Mucosa of gallbladder (tissue), 1 donor: ENCODE data around the gene IMMP2L. TPM values are rescaled to one million over a fixed set of nuclear protein-coding genes. Genes with fewer than 3 reads are reported as not detected.
A peak's percentile ranks its signal among the peaks of the same experiment; 100 is the strongest.

Experiments
- DNase-seq: peaks from one replicate; pipeline ENCODE4 v3.0.0-alpha.2; 2020; ENCODE audit warnings: low spot score
- total RNA-seq: library from RNA; stranded (reverse); gene quantifications from one replicate; pipeline ENCODE4 v1.2.1, GENCODE V29; 2021
- donor health status: DM: no; HTN: no; CAD: no.

IMMP2L gene
- total RNA-seq, 1 donor from 2014 or later, result 19.7 TPM

GRCh38 chr7:110809832-110810231 lies 752.5 kb downstream of the IMMP2L start:
- DNase-seq, result no peak

GRCh38 chr7:110808361-110808760 lies 753.9 kb downstream of the IMMP2L start:
- DNase-seq, result no peak

GRCh38 chr7:110804501-110804900 lies 757.8 kb downstream of the IMMP2L start:
- DNase-seq, result no peak

GRCh38 chr7:110803602-110804143 lies 758.6 kb downstream of the IMMP2L start:
- no peak for DNase-seq

- no peak for DNase-seq
Observed at GRCh38 chr7:110801502-110801901, 760.8 kb downstream of the IMMP2L start.

- DNase-seq, result no peak
Observed at GRCh38 chr7:110800984-110801383, 761.3 kb downstream of the IMMP2L start.

GRCh38 chr7:110797656-110798055 lies 764.6 kb downstream of the IMMP2L start:
- no peak for DNase-seq

GRCh38 chr7:110790992-110791391 lies 771.3 kb downstream of the IMMP2L start:
- DNase-seq, result no peak

- no peak for DNase-seq
Observed at GRCh38 chr7:110786328-110786965, 775.8 kb downstream of the IMMP2L start.

- no peak for DNase-seq
Observed at GRCh38 chr7:110784749-110785148, 777.5 kb downstream of the IMMP2L start.

- no peak for DNase-seq
Observed at GRCh38 chr7:110780712-110781111, 781.6 kb downstream of the IMMP2L start.

- DNase-seq, result no peak
Observed at GRCh38 chr7:110779339-110779738, 783.0 kb downstream of the IMMP2L start.

GRCh38 chr7:110775046-110775445 lies 787.2 kb downstream of the IMMP2L start:
- no peak for DNase-seq

GRCh38 chr7:110774071-110774470 lies 788.2 kb downstream of the IMMP2L start:
- DNase-seq, result no peak

GRCh38 chr7:110772615-110773014 lies 789.7 kb downstream of the IMMP2L start:
- no peak for DNase-seq

- no peak for DNase-seq
Observed at GRCh38 chr7:110771717-110772116, 790.6 kb downstream of the IMMP2L start.

GRCh38 chr7:110767550-110768110 lies 794.7 kb downstream of the IMMP2L start:
- no peak for DNase-seq

- DNase-seq, result no peak
Observed at GRCh38 chr7:110766864-110767263, 795.4 kb downstream of the IMMP2L start.

- no peak for DNase-seq
Observed at GRCh38 chr7:110764852-110765251, 797.4 kb downstream of the IMMP2L start.

- no peak for DNase-seq
Observed at GRCh38 chr7:110762546-110763225, 799.6 kb downstream of the IMMP2L start.

GRCh38 chr7:110760341-110760740 lies 802.0 kb downstream of the IMMP2L start:
- no peak for DNase-seq

- peak; percentile 13 for DNase-seq
Observed at GRCh38 chr7:110759069-110759468, 803.2 kb downstream of the IMMP2L start.

- no peak for DNase-seq
Observed at GRCh38 chr7:110754649-110755048, 807.6 kb downstream of the IMMP2L start.
